IMR-90 (cell line): ENCODE measurements around the gene TBATA. TPM values are rescaled to one million over a fixed set of nuclear protein-coding genes. Genes with fewer than 3 reads are reported as not detected.

ENCODE experiments used
- ATAC-seq: fragments of 200-7000 bp; cut with Tn5 transposase; 2 replicates; pipeline ENCODE4 v1.9.1; 2020; ENCODE audit warnings: low read depth, mild to moderate bottlenecking, moderate library complexity
- BruUV-seq: library from RNA; stranded (reverse); fragments of 400-500 nt; replicated peaks from 2 replicates; lab custom pipeline; 2021; lab: Mats Ljungman, UMichigan
- CTCF ChIA-PET: fragments of 300-600 bp; formaldehyde crosslinking; extraction: SDS; loops from one replicate; lab custom pipeline; 2021; ENCODE audit warnings: antibody characterized with exemption; lab: Yijun Ruan, JAX
- POLR2A ChIA-PET: fragments of 300-600 bp; sonication (Branson Sonifier 250); formaldehyde crosslinking; loops from one replicate; lab custom pipeline; 2022; ENCODE audit warnings: antibody characterized with exemption; ENCODE audit not compliant: unreplicated experiment; lab: Charles Lee
- DNase-seq: peaks from one replicate; pipeline ENCODE4 v3.0.0; 2013
- H2AFZ ChIP-seq: replicated peaks from 2 replicates; pipeline ENCODE3; 2013; ENCODE audit warnings: low read length, mild to moderate bottlenecking; ENCODE audit not compliant: poor library complexity
- H2AK5ac ChIP-seq: 2 replicates; pipeline ENCODE4 v1.6.1; 2013; ENCODE audit warnings: low read depth, low read length, inconsistent platforms
- H2AK9ac ChIP-seq: replicated peaks from 2 replicates; pipeline ENCODE3; 2013; ENCODE audit warnings: mild to moderate bottlenecking, low read depth, low read length, moderate library complexity; ENCODE audit not compliant: poor library complexity
- H2BK120ac ChIP-seq: 2 replicates; pipeline ENCODE4 v1.6.1; 2013; ENCODE audit warnings: low read depth, low read length, inconsistent platforms
- H2BK15ac ChIP-seq: 3 replicates; pipeline ENCODE4 v1.6.1; 2013; ENCODE audit warnings: low read depth, low read length, inconsistent platforms
- H2BK20ac ChIP-seq: 2 replicates; pipeline ENCODE4 v1.6.1; 2013; ENCODE audit warnings: low read depth, mild to moderate bottlenecking, inconsistent platforms, low read length, moderate library complexity
- H2BK5ac ChIP-seq: 2 replicates; pipeline ENCODE4 v1.6.1; 2013; ENCODE audit warnings: mild to moderate bottlenecking, low read depth, low read length, inconsistent platforms; ENCODE audit not compliant: poor library complexity, severe bottlenecking
- H3K14ac ChIP-seq: replicated peaks from 2 replicates; pipeline ENCODE4 v1.6.1; 2013; ENCODE audit warnings: low read depth, low read length, inconsistent platforms
- H3K18ac ChIP-seq: 2 replicates; pipeline ENCODE4 v1.6.1; 2013; ENCODE audit warnings: low read depth, low read length, control low read depth
- H3K23ac ChIP-seq: 2 replicates; pipeline ENCODE4 v1.6.1; 2013; ENCODE audit warnings: low read depth, low read length, inconsistent platforms
- H3K27ac ChIP-seq: 2 replicates; pipeline ENCODE4 v1.5.1; 2013; ENCODE audit warnings: mild to moderate bottlenecking, control low read depth, low read length; ENCODE audit not compliant: insufficient read depth
- H3K27me3 ChIP-seq: 2 replicates; pipeline ENCODE4 v1.6.1; 2013; ENCODE audit warnings: low read length; ENCODE audit not compliant: control insufficient read depth, insufficient read depth
- H3K36me3 ChIP-seq: 2 replicates; pipeline ENCODE4 v1.6.1; 2013; ENCODE audit warnings: low read length, mixed read lengths; ENCODE audit not compliant: control insufficient read depth, insufficient read depth
- H3K4ac ChIP-seq: 2 replicates; pipeline ENCODE4 v1.6.1; 2013; ENCODE audit warnings: low read depth, low read length, inconsistent platforms
- H3K4me1 ChIP-seq: 2 replicates; pipeline ENCODE4 v1.6.1; 2013; ENCODE audit warnings: low read length, mixed read lengths; ENCODE audit not compliant: control insufficient read depth, insufficient read depth
- H3K4me2 ChIP-seq: 2 replicates; pipeline ENCODE4 v1.6.1; 2013; ENCODE audit warnings: low read depth, mild to moderate bottlenecking, control low read depth, low read length, moderate library complexity
- H3K4me3 ChIP-seq: 2 replicates; pipeline ENCODE4 v1.5.1; 2013; ENCODE audit warnings: low read depth, mild to moderate bottlenecking, control low read depth, low read length, moderate library complexity; ENCODE audit not compliant: insufficient read depth
- H3K56ac ChIP-seq: 2 replicates; pipeline ENCODE4 v1.6.1; 2013; ENCODE audit warnings: low read length, inconsistent platforms; ENCODE audit not compliant: insufficient read depth; ENCODE audit errors: extremely low read depth
- H3K79me1 ChIP-seq, 2 experiments: 2 replicates each; pipeline ENCODE4 v1.6.1; 2013; ENCODE audit warnings: low read length in 2 of 2, inconsistent platforms in 1 of 2, low read depth in 1 of 2
- H3K9ac ChIP-seq: 2 replicates; pipeline ENCODE4 v1.6.1; 2013; ENCODE audit warnings: low read depth, low read length, control low read depth
- H3K9me1 ChIP-seq: 2 replicates; pipeline ENCODE4 v1.6.1; 2013; ENCODE audit warnings: low read length, inconsistent platforms; ENCODE audit not compliant: insufficient read depth
- H3K9me3 ChIP-seq: 2 replicates; pipeline ENCODE4 v1.6.1; 2013; ENCODE audit warnings: low read length; ENCODE audit not compliant: control insufficient read depth, insufficient read depth
- H4K20me1 ChIP-seq: 2 replicates; pipeline ENCODE4 v1.6.1; 2013; ENCODE audit warnings: low read length, inconsistent platforms; ENCODE audit not compliant: insufficient read depth
- H4K5ac ChIP-seq: 2 replicates; pipeline ENCODE4 v1.6.1; 2013; ENCODE audit warnings: mild to moderate bottlenecking, low read depth, low read length, control low read depth
- H4K8ac ChIP-seq, 2 experiments: 2 replicates each; pipeline ENCODE4 v1.6.1; 2013; ENCODE audit warnings: low read depth in 2 of 2, low read length in 2 of 2, control low read depth in 1 of 2, inconsistent platforms in 1 of 2
- H4K91ac ChIP-seq: 2 replicates; pipeline ENCODE4 v1.6.1; 2013; ENCODE audit warnings: low read depth, low read length, inconsistent platforms; ENCODE audit not compliant: insufficient read depth
- CHD1 ChIP-seq: IDR thresholded peaks from 2 replicates; pipeline ENCODE4 v1.6.1; 2012; ENCODE audit warnings: low read depth, low read length, improper control_type of control experiment
- CTCF ChIP-seq: conservative IDR thresholded peaks from 2 replicates; pipeline ENCODE4 v1.5.1; 2012; ENCODE audit warnings: mild to moderate bottlenecking, low read depth, low read length, improper control_type of control experiment
- ELK1 ChIP-seq: fragments of 150-350 bp; IDR thresholded peaks from 2 replicates; pipeline ENCODE4 v1.6.1; 2016; ENCODE audit warnings: low read depth, mild to moderate bottlenecking, low read length, moderate library complexity, borderline replicate concordance
- FOS ChIP-seq: fragments of 150-350 bp; IDR thresholded peaks from 2 replicates; pipeline ENCODE4 v1.6.1; 2016; ENCODE audit warnings: low read depth, low read length
- MAFK ChIP-seq: IDR thresholded peaks from 2 replicates; pipeline ENCODE4 v1.6.1; 2012; ENCODE audit warnings: low read depth, low read length, improper control_type of control experiment
- MAZ ChIP-seq: IDR thresholded peaks from 2 replicates; pipeline ENCODE4 v1.6.1; 2012; ENCODE audit warnings: low read depth, mild to moderate bottlenecking, low read length, improper control_type of control experiment, moderate library complexity, borderline replicate concordance
- NFE2L2 ChIP-seq: fragments of 150-350 bp; IDR thresholded peaks from 2 replicates; pipeline ENCODE4 v1.6.1; 2016; ENCODE audit warnings: low read depth, mild to moderate bottlenecking, low read length
- POLR2A ChIP-seq: IDR thresholded peaks from 2 replicates; pipeline ENCODE4 v1.6.1; 2012; ENCODE audit warnings: mild to moderate bottlenecking, low read depth, low read length
- RCOR1 ChIP-seq: IDR thresholded peaks from 2 replicates; pipeline ENCODE4 v1.6.1; 2012; ENCODE audit warnings: mild to moderate bottlenecking, low read length, improper control_type of control experiment; ENCODE audit not compliant: insufficient replicate concordance
- RFX5 ChIP-seq: IDR thresholded peaks from 2 replicates; pipeline ENCODE4 v1.8.0; 2012; ENCODE audit warnings: low read depth, mild to moderate bottlenecking, low read length, moderate library complexity
- WGBS, 2 experiments: methylation state at CpG; one replicate each; pipeline versions ENCODE4 v1.1.5 to v1.1.7; 2013; ENCODE audit warnings: missing lambda C conversion rate in 2 of 2; ENCODE audit not compliant: insufficient read length in 1 of 2; ENCODE audit errors: extremely low coverage in 2 of 2; 5-methylcytosine and 5-hydroxymethylcytosine counted together
- dilution Hi-C: fragments of 300-500 bp; cut with HindIII; formaldehyde crosslinking; loops from one replicate; pipeline ENCODE4 v1.14.3; 2018; ENCODE audit warnings: low sequenced_read_pairs; ENCODE audit not compliant: unreplicated experiment
- in situ Hi-C: fragments of 300-500 bp; cut with MboI; formaldehyde crosslinking; loops from 3 replicates; pipeline ENCODE4 v1.14.3; 2019; ENCODE audit warnings: low sequenced_read_pairs, inconsistent platforms, mixed read lengths
- intact Hi-C: fragments of 100-400 bp; cut with micrococcal nuclease; formaldehyde crosslinking; loops from 2 replicates; pipeline ENCODE4 v1.10.0; 2022
- polyA plus RNA-seq, 3 experiments: library from polyadenylated mRNA; depleted of rRNA; stranded (reverse); fragments of >200 nt; gene quantifications; 2 replicates each; pipeline ENCODE4 v1.2.3, GENCODE V29; 2012; ENCODE audit warnings: low replicate concordance in 1 of 3
- total RNA-seq: library from RNA; depleted of rRNA; stranded (reverse); fragments of >200 nt; gene quantifications from 2 replicates; pipeline ENCODE4 v1.2.3, GENCODE V29; 2012
- TF ChIP-seq, protein P1 (sequence below): fragments of 150-350 bp; IDR thresholded peaks from 2 replicates; pipeline ENCODE4 v1.6.1; 2017; ENCODE audit warnings: mild to moderate bottlenecking, antibody characterized with exemption, low read length, low read depth

TBATA gene
- total and polyA plus RNA-seq, 2 of the 4 experiments (the other 2 are of a cell fraction), result not detected

GRCh38 chr10:70743430-70743788, 41.8 kb downstream of the TBATA start:
- no peak overlapping the region for H2BK5ac ChIP-seq
- no peak overlapping the region for H3K4ac ChIP-seq
- DNase-seq (no peak), ATAC-seq (no peak)
- TF ChIP-seq MAZ (no peak), MAFK (no peak), NFE2L2 (no peak), CTCF (no peak), RCOR1 (no peak), FOS (no peak), POLR2A (no peak), CHD1 (no peak), RFX5 (no peak), ELK1 (no peak)
- TF ChIP-seq, protein P1, sequence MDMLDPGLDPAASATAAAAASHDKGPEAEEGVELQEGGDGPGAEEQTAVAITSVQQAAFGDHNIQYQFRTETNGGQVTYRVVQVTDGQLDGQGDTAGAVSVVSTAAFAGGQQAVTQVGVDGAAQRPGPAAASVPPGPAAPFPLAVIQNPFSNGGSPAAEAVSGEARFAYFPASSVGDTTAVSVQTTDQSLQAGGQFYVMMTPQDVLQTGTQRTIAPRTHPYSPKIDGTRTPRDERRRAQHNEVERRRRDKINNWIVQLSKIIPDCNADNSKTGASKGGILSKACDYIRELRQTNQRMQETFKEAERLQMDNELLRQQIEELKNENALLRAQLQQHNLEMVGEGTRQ, result no peak
- H2AK9ac ChIP-seq, result no peak overlapping the region
- peak overlapping the region; percentile 5; the same call in 1 of the 2 replicates for H2BK120ac ChIP-seq
- no peak overlapping the region for H4K91ac ChIP-seq
- H3K27ac ChIP-seq, result no peak overlapping the region
- no peaks in the 10 kb centered on the region for H4K20me1 ChIP-seq
- H3K36me3 ChIP-seq, result no peaks in the 10 kb centered on the region
- no peak overlapping the region for H2BK20ac ChIP-seq
- H3K9ac ChIP-seq, result no peak overlapping the region
- H4K8ac ChIP-seq, result no peak overlapping the region
- peaks cover 5% of the 10 kb centered on the region; the same call in 1 of the 2 replicates for H3K27me3 ChIP-seq
- peaks cover 5% of the 10 kb centered on the region; the same call in 1 of the 2 replicates for H3K4me1 ChIP-seq
- H3K18ac ChIP-seq, result no peak overlapping the region
- H3K56ac ChIP-seq, result no peak overlapping the region
- H3K4me2 ChIP-seq, result no peak overlapping the region
- no peak overlapping the region for H3K4me3 ChIP-seq
- peaks cover 3% of the 10 kb centered on the region; the same call in 1 of the 2 replicates for H3K9me1 ChIP-seq
- CTCF ChIA-PET, result no interaction called here
- WGBS, 2 experiments, result 60% methylated on average over 2 of the region's 17 CpGs; no CpG with 5 or more reads in 1 of the 2 experiments
- no peak overlapping the region for H3K23ac ChIP-seq
- peaks cover 3% of the 10 kb centered on the region for H3K9me3 ChIP-seq
- H3K14ac ChIP-seq, result no peak overlapping the region
- in situ Hi-C loops (no loop called here), dilution Hi-C loops (no loop called here), intact Hi-C loops (no loop called here)
- H2AK5ac ChIP-seq, result no peak overlapping the region
- POLR2A ChIA-PET, result no interaction called here
- H3K79me1 ChIP-seq, result no peaks in the 10 kb centered on the region
- H2AFZ ChIP-seq, result no peak overlapping the region
- H2BK15ac ChIP-seq, result no peak overlapping the region
- BruUV-seq, result no TSS peak
- no peak overlapping the region for H4K5ac ChIP-seq
